Measurements from ENCODE around the gene VPS45.

Gene VPS45

DNA sequence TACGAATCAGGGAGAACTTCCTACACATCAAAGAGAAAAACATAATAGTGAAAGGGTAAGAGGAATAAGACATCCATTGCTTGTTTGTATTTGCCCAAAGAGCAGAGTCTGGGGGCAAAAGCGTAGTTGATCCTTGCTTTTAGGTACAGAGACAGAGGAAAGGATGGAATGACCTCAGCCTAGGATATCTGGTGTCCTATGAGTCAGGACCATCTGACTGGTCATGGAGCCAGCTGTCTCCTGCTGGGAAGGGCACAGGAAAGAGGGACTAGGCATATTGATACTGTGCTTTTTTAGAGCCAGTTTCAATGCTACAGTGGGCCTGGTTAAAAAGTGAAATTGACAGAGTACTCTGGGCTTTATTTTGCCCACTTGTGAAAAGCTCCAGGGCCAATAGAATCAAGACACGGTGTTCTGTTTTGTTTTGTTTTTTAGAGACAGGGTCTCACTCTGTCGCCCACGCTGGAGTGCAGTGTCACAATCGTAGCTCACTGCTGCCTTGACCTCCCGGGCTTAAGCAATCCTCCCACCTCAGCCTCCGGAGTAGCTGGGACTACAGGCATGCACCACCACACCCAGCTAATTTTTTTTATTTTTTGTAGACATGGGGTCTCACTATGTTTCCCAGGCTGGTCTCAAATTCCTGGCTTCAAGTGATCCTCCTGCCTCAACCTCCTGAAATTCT, 85.3 kb downstream of the VPS45 start:
- Histone ChIP-seq H3K36me3 (ENCODE audit: control insufficient read depth in 1 of 2, insufficient read depth in 2 of 2, low read length in 2 of 2) (peaks cover 5 to 38% of the 10 kb centered on the region in 2 donors), H3K9me3 (ENCODE audit: control insufficient read depth in 1 of 2, low read length in 2 of 2) (no peaks in the 10 kb centered on the region), H3K27ac (ENCODE audit: low read depth, low read length) (no peak overlapping the region), H3K27me3 (ENCODE audit: control insufficient read depth in 1 of 2, insufficient read depth in 2 of 2, low read length in 2 of 2) (peaks cover 4 to 19% of the 10 kb centered on the region in 2 donors), H3K4me1 (ENCODE audit: control insufficient read depth in 1 of 2, insufficient read depth in 2 of 2, low read length in 2 of 2) (peaks cover 10 to 26% of the 10 kb centered on the region in 2 donors), H3K9ac (ENCODE audit: low read depth in 1 of 2, low read length in 2 of 2) (peak overlapping the region in 1 of 2 donors; percentile 29), H3K4me3 (ENCODE audit: low read depth in 1 of 2, low read length in 2 of 2) (peak overlapping the region in 1 of 2 donors; percentile 32)

DNA sequence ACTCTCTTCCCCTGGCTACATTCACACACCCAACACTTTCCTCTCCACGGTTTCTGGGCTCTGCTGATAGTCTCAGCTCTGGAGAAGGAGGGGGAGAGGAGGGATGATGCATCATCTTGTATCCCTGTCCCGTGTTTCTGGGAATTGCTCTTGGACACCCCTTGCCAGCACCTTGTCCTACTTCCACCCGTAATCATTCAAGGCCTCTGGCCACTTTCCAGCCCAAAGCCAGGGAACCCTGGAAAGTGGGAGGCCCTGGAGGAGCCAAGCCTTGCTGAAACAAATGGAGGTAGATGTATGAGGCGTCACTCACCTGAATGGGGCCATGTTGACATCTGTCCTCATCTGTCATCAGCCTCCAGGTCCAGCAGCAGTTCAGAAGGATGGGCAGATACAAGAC, 86.6 kb downstream of the VPS45 start:
- H3K4me1 ChIP-seq (ENCODE audit: control insufficient read depth in 1 of 2, insufficient read depth in 2 of 2, low read length in 2 of 2): peaks cover 10 to 23% of the 10 kb centered on the region in 2 donors

DNA sequence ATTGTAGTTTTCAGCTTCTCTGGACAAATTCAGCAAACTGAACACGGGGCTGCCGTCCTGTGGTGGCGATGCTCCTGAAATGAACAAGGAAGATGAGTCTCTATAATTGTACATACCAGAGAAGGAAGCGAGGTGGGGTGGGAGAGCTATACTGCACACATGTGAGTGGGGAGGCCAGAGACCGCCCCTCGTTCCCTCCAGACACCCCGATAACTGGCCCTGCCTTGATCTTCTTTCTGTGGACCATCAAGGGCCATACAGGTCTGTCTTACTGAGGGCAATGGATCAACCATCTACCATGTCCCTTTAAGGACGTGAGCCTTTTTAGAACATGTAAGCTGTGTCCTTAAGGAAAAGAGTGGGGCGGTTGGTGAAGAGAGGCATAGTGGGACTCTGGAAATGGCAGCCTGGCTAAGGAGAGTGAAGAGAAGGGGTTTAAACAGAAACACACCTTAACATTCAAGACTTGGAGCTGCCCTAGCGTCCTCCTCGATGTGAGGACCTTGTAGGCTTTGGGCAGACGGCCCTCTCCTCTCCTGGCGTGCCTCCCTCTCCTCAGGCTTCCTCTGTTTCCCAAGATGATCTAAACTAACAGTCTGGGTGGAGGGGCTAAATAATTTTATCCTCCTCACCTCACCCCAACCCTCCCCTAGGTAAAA, 88.0 kb downstream of the VPS45 start:
- H3K4me1 ChIP-seq (ENCODE audit: control insufficient read depth in 1 of 2, insufficient read depth in 2 of 2, low read length in 2 of 2): peaks cover 19 to 29% of the 10 kb centered on the region in 2 donors
- peaks cover 4 to 8% of the 10 kb centered on the region in 2 donors for H3K27me3 ChIP-seq (ENCODE audit: control insufficient read depth in 1 of 2, insufficient read depth in 2 of 2, low read length in 2 of 2)
- peaks cover 5 to 41% of the 10 kb centered on the region in 2 donors for H3K36me3 ChIP-seq (ENCODE audit: control insufficient read depth in 1 of 2, insufficient read depth in 2 of 2, low read length in 2 of 2)
- H3K27ac ChIP-seq (ENCODE audit: low read depth, low read length): no peak overlapping the region
- H3K9me3 ChIP-seq (ENCODE audit: control insufficient read depth in 1 of 2, low read length in 2 of 2): no peaks in the 10 kb centered on the region
- H3K9ac ChIP-seq (ENCODE audit: low read depth in 1 of 2, low read length in 2 of 2): no peak overlapping the region
- no peak overlapping the region for H3K4me3 ChIP-seq (ENCODE audit: low read depth in 1 of 2, low read length in 2 of 2)

More for the DNA sequence above, 86.6 kb downstream of the VPS45 start:
- Histone ChIP-seq H3K9ac (ENCODE audit: low read depth in 1 of 2, low read length in 2 of 2) (no peak overlapping the region), H3K9me3 (ENCODE audit: control insufficient read depth in 1 of 2, low read length in 2 of 2) (no peaks in the 10 kb centered on the region), H3K4me3 (ENCODE audit: low read depth in 1 of 2, low read length in 2 of 2) (peak overlapping the region in 1 of 2 donors; percentile 25), H3K27me3 (ENCODE audit: control insufficient read depth in 1 of 2, insufficient read depth in 2 of 2, low read length in 2 of 2) (peaks cover 4 to 11% of the 10 kb centered on the region in 2 donors), H3K36me3 (ENCODE audit: control insufficient read depth in 1 of 2, insufficient read depth in 2 of 2, low read length in 2 of 2) (peaks cover 5 to 41% of the 10 kb centered on the region in 2 donors), H3K27ac (ENCODE audit: low read depth, low read length) (no peak overlapping the region)

DNA sequence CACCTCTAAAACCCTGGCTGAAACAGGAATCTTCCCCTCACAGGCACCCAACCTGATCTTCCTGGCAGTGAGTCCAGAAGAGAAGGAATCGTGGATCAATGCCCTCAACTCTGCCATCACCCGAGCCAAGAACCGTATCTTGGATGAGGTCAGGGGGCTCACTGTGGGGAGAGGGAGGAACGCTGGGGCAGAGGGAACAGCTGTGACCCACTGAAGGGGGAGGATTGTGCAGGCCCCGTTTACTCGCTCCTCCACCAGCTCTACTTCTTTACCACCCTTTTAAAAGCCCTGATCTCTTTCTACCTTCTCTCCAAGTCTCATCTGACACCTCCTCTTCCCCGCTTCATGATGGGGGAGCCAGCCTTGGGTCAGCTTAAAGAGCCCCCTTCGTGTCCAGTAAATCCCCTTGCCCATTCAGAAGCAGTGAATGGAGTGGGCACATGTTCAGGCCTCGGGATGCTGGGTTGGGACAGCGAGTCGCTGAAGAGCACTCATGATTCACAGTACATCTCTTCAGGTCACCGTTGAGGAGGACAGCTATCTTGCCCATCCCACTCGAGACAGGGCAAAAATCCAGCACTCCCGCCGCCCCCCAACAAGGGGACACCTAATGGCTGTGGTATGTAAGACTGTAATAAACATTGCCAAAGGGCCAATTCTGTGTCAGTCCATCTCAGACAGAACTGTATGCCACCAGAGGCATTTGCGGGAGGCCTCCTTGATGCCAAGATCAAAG, 89.5 kb downstream of the VPS45 start:
- H3K4me1 ChIP-seq (ENCODE audit: control insufficient read depth in 1 of 2, insufficient read depth in 2 of 2, low read length in 2 of 2): peaks cover 32 to 38% of the 10 kb centered on the region in 2 donors

DNA sequence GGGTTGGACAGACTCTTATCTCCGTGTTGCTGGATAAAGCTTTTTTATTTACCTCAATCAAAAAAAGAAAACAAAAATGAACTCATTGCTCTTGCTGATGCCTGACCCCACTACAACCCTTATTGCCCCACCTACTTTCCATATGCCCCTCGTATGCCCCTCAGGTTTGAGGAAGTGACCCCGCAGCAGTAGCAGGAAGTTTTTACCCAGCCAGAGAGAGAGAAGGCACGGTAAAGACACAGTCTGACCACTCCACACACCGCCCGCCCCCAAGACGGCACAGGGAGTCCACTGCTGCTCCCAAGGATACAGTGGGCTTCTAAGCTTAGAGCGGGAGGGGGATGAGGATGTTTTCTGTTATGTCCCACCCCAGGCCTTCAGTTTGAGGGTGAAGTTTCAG, 92.0 kb downstream of the VPS45 start:
- Histone ChIP-seq H3K27ac (ENCODE audit: low read depth, low read length) (peak overlapping the region; percentile 41), H3K27me3 (ENCODE audit: control insufficient read depth in 1 of 2, insufficient read depth in 2 of 2, low read length in 2 of 2) (no peaks in the 10 kb centered on the region), H3K9me3 (ENCODE audit: control insufficient read depth in 1 of 2, low read length in 2 of 2) (no peaks in the 10 kb centered on the region), H3K4me1 (ENCODE audit: control insufficient read depth in 1 of 2, insufficient read depth in 2 of 2, low read length in 2 of 2) (peaks cover 45 to 50% of the 10 kb centered on the region in 2 donors), H3K9ac (ENCODE audit: low read depth in 1 of 2, low read length in 2 of 2) (no peak overlapping the region), H3K4me3 (ENCODE audit: low read depth in 1 of 2, low read length in 2 of 2) (peak overlapping the region in 1 of 2 donors; percentile 29), H3K36me3 (ENCODE audit: control insufficient read depth in 1 of 2, insufficient read depth in 2 of 2, low read length in 2 of 2) (peaks cover 5 to 32% of the 10 kb centered on the region in 2 donors)

More for the DNA sequence above, 89.5 kb downstream of the VPS45 start:
- no peak overlapping the region for H3K4me3 ChIP-seq (ENCODE audit: low read depth in 1 of 2, low read length in 2 of 2)
- H3K27ac ChIP-seq (ENCODE audit: low read depth, low read length): no peak overlapping the region
- H3K9me3 ChIP-seq (ENCODE audit: control insufficient read depth in 1 of 2, low read length in 2 of 2): no peaks in the 10 kb centered on the region
- H3K27me3 ChIP-seq (ENCODE audit: control insufficient read depth in 1 of 2, insufficient read depth in 2 of 2, low read length in 2 of 2): no peaks in the 10 kb centered on the region
- peaks cover 5 to 41% of the 10 kb centered on the region in 2 donors for H3K36me3 ChIP-seq (ENCODE audit: control insufficient read depth in 1 of 2, insufficient read depth in 2 of 2, low read length in 2 of 2)
- H3K9ac ChIP-seq (ENCODE audit: low read depth in 1 of 2, low read length in 2 of 2): no peak overlapping the region

DNA sequence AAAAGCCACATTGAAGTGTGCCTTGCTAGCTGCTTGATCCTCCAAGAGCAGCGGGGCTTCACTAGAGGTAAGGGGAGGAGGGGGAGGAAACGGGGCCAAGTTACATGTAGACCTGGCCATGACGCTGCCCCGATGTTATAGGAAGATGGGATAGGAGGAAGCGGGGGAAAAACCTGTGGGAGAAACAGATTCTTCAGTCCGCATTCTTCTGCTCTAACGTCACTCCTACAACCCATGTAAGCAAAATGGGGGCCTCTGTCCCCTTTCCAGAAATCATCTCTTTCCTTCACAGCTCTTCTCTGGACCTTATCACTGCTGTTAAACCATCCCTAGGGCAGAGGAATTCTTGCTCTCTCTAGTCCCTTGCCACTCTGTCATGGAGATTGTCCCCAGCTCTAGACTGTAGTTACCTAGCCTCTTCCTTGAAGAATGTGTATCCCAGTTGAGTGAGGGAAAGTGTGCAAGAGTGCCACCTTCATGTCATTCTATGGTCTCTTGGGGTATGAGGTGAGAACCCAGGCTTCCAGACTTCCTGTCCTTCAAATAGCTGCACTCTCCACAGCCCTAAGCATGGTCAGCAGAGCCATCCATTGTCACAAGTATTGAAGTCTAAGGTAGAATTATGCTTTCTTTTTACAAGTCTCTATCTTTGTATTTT, 93.5 kb downstream of the VPS45 start:
- H3K9ac ChIP-seq (ENCODE audit: low read depth in 1 of 2, low read length in 2 of 2): no peak overlapping the region
- H3K4me3 ChIP-seq (ENCODE audit: low read depth in 1 of 2, low read length in 2 of 2): no peak overlapping the region
- H3K36me3 ChIP-seq (ENCODE audit: control insufficient read depth in 1 of 2, insufficient read depth in 2 of 2, low read length in 2 of 2): peaks cover 5 to 20% of the 10 kb centered on the region in 2 donors
- no peaks in the 10 kb centered on the region for H3K9me3 ChIP-seq (ENCODE audit: control insufficient read depth in 1 of 2, low read length in 2 of 2)
- peaks cover 45 to 49% of the 10 kb centered on the region in 2 donors for H3K4me1 ChIP-seq (ENCODE audit: control insufficient read depth in 1 of 2, insufficient read depth in 2 of 2, low read length in 2 of 2)
- H3K27me3 ChIP-seq (ENCODE audit: control insufficient read depth in 1 of 2, insufficient read depth in 2 of 2, low read length in 2 of 2): no peaks in the 10 kb centered on the region
- peak overlapping the region; percentile 36 for H3K27ac ChIP-seq (ENCODE audit: low read depth, low read length)

DNA sequence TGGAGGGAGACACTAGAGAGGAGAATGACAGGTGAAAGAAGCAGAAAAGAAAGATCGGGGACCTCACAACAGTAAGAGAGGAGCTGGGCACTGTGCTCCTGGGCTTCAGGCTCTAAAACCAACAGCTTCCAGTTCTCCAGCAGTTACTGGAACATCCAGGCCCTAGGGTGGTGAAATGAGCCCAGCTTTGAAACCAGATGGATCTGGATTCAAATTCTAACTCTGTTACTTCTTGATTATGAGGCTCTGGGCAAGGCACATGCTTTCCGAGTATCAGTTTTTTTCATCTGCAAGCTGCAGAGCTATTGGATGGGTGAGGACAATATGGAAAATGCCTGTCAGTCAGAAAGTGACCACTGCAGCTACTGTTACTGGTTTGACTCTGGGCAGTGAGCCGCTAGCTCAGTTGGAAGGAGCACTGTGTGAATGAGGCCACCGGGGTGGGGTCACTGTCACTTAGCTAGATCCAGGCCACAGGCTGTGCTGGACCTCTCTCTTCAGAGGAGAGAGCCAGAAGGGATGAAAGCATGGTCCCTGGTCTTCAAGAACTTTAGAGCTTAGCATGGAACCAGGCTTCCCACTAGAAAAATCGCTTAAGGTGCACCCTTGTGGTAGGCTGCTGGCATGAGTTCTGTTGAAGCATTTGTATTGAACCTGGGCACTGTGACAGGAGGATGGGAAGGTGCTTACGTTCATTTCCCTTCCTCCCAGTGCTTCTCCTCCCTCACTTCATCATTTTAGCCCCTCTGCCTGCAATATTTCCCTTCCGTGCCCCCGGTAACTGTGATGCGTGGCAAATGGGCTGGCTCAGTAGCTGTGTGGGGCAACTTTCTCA, 94.4 kb downstream of the VPS45 start:
- Histone ChIP-seq H3K27me3 (ENCODE audit: control insufficient read depth in 1 of 2, insufficient read depth in 2 of 2, low read length in 2 of 2) (no peaks in the 10 kb centered on the region), H3K4me3 (ENCODE audit: low read depth in 1 of 2, low read length in 2 of 2) (peak overlapping the region in 1 of 2 donors; percentile 51), H3K9ac (ENCODE audit: low read depth in 1 of 2, low read length in 2 of 2) (peak overlapping the region; percentile 30 to 70), H3K4me1 (ENCODE audit: control insufficient read depth in 1 of 2, insufficient read depth in 2 of 2, low read length in 2 of 2) (peaks cover 45 to 50% of the 10 kb centered on the region in 2 donors), H3K9me3 (ENCODE audit: control insufficient read depth in 1 of 2, low read length in 2 of 2) (no peaks in the 10 kb centered on the region), H3K27ac (ENCODE audit: low read depth, low read length) (peak overlapping the region; percentile 82), H3K36me3 (ENCODE audit: control insufficient read depth in 1 of 2, insufficient read depth in 2 of 2, low read length in 2 of 2) (peaks cover 3 to 12% of the 10 kb centered on the region in 2 donors)

DNA sequence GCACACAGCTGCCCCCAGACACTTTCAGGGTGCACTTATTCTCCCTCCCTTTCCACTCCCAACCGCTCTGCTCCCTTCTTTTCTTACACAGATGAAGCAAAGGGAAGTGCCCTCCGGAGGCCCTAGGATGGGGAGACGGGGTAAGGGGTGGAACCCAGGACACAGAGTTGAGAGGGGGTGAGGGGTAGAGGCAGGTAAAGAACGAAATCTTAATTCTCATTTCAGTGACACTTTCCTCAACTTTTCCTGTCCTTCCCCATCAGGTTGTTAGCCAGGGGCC, 94.9 kb downstream of the VPS45 start:
- H3K9me3 ChIP-seq (ENCODE audit: control insufficient read depth in 1 of 2, low read length in 2 of 2): no peaks in the 10 kb centered on the region
- no peaks in the 10 kb centered on the region for H3K27me3 ChIP-seq (ENCODE audit: control insufficient read depth in 1 of 2, insufficient read depth in 2 of 2, low read length in 2 of 2)
- H3K27ac ChIP-seq (ENCODE audit: low read depth, low read length): peak overlapping the region; percentile 82
- peak overlapping the region; percentile 44 to 51 for H3K4me3 ChIP-seq (ENCODE audit: low read depth in 1 of 2, low read length in 2 of 2)
- peak overlapping the region; percentile 70 to 76 for H3K9ac ChIP-seq (ENCODE audit: low read depth in 1 of 2, low read length in 2 of 2)
- H3K4me1 ChIP-seq (ENCODE audit: control insufficient read depth in 1 of 2, insufficient read depth in 2 of 2, low read length in 2 of 2): peaks cover 45 to 50% of the 10 kb centered on the region in 2 donors
- peaks cover 0 to 7% of the 10 kb centered on the region in 2 donors for H3K36me3 ChIP-seq (ENCODE audit: control insufficient read depth in 1 of 2, insufficient read depth in 2 of 2, low read length in 2 of 2)

Data from duodenal mucosa (tissue), 2 donors.